Parathyroid adenoma (tissue), 2 donors: ENCODE measurements around the gene CREB3L2.

Source experiments
- H2AFZ ChIP-seq: fragments of 300-600 bp; sonication (generic); one replicate; pipeline ENCODE4 v1.7.0; 2017; ENCODE audit warnings: antibody characterized with exemption, mild to moderate bottlenecking
- H3K27ac ChIP-seq: fragments of 300-600 bp; sonication (generic); one replicate; pipeline ENCODE4 v1.7.0; 2017
- H3K27me3 ChIP-seq: fragments of 300-600 bp; sonication (generic); one replicate; pipeline ENCODE4 v1.7.0; 2017; ENCODE audit warnings: low read length; ENCODE audit not compliant: control insufficient read depth, insufficient read depth
- H3K36me3 ChIP-seq: fragments of 300-600 bp; sonication (generic); one replicate; pipeline ENCODE4 v1.7.0; 2017; ENCODE audit warnings: low read length; ENCODE audit not compliant: control insufficient read depth, insufficient read depth
- H3K4me1 ChIP-seq: fragments of 300-600 bp; sonication (generic); one replicate; pipeline ENCODE4 v1.7.0; 2017; ENCODE audit warnings: control low read depth
- H3K4me2 ChIP-seq: fragments of 300-600 bp; sonication (generic); one replicate; pipeline ENCODE4 v1.7.0; 2017; ENCODE audit warnings: low read length
- H3K4me3 ChIP-seq: fragments of 300-600 bp; sonication (generic); one replicate; pipeline ENCODE4 v1.7.0; 2017; ENCODE audit warnings: low read depth, low read length
- H3K79me2 ChIP-seq: fragments of 300-600 bp; sonication (generic); one replicate; pipeline ENCODE4 v1.7.0; 2017; ENCODE audit warnings: control low read depth
- H3K9ac ChIP-seq: fragments of 300-600 bp; sonication (generic); one replicate; pipeline ENCODE4 v1.7.0; 2017; ENCODE audit warnings: mild to moderate bottlenecking
- H3K9me3 ChIP-seq: fragments of 300-600 bp; sonication (generic); one replicate; pipeline ENCODE4 v1.7.0; 2017; ENCODE audit warnings: low read length; ENCODE audit not compliant: control insufficient read depth
- CTCF ChIP-seq: fragments of 300-600 bp; sonication (generic); IDR thresholded peaks from one replicate; pipeline ENCODE4 v1.7.0; 2017; ENCODE audit warnings: antibody characterized with exemption, mild to moderate bottlenecking
- donor health status: primary hyperparathyroidism.

The CREB3L2 gene

GRCh38 chr7:137879357-137880158, 122.3 kb downstream of the CREB3L2 start:
- Histone ChIP-seq H3K36me3 (no peaks in the 10 kb centered on the region), H3K4me3 (no peak overlapping the region), H3K4me1 (peaks cover 1% of the 10 kb centered on the region), H3K9me3 (no peaks in the 10 kb centered on the region), H2AFZ (no peak overlapping the region), H3K27me3 (no peaks in the 10 kb centered on the region), H3K4me2 (no peak overlapping the region), H3K27ac (no peak overlapping the region), H3K79me2 (no peaks in the 10 kb centered on the region), H3K9ac (no peak overlapping the region)
- no peak for TF ChIP-seq CTCF

- peaks cover 8% of the 10 kb centered on the region for H3K4me1 ChIP-seq
- H3K9me3 ChIP-seq = no peaks in the 10 kb centered on the region
- H3K27me3 ChIP-seq = no peaks in the 10 kb centered on the region
- no peak overlapping the region for H3K4me3 ChIP-seq
- no peak overlapping the region for H3K27ac ChIP-seq
- H2AFZ ChIP-seq = no peak overlapping the region
- H3K4me2 ChIP-seq = no peak overlapping the region
- no peak for TF ChIP-seq CTCF
- no peaks in the 10 kb centered on the region for H3K79me2 ChIP-seq
- no peaks in the 10 kb centered on the region for H3K36me3 ChIP-seq
- H3K9ac ChIP-seq = no peak overlapping the region
Measured at GRCh38 chr7:137878333-137878961, 123.4 kb downstream of the CREB3L2 start.

- Histone ChIP-seq H3K4me1 (peaks cover 8% of the 10 kb centered on the region), H3K9ac (no peak overlapping the region), H3K27ac (no peak overlapping the region), H3K9me3 (no peaks in the 10 kb centered on the region), H3K27me3 (no peaks in the 10 kb centered on the region), H2AFZ (no peak overlapping the region), H3K79me2 (no peaks in the 10 kb centered on the region), H3K4me2 (no peak overlapping the region), H3K36me3 (no peaks in the 10 kb centered on the region), H3K4me3 (no peak overlapping the region)
- TF ChIP-seq CTCF = no peak
Measured at GRCh38 chr7:137877027-137877675, 124.7 kb downstream of the CREB3L2 start.

GRCh38 chr7:137875746-137876145, 126.1 kb downstream of the CREB3L2 start:
- Histone ChIP-seq H3K36me3 (no peaks in the 10 kb centered on the region), H3K27ac (no peak overlapping the region), H3K9me3 (no peaks in the 10 kb centered on the region), H3K27me3 (no peaks in the 10 kb centered on the region), H3K4me3 (no peak overlapping the region), H3K9ac (no peak overlapping the region), H3K79me2 (no peaks in the 10 kb centered on the region), H3K4me1 (peaks cover 8% of the 10 kb centered on the region), H3K4me2 (no peak overlapping the region), H2AFZ (no peak overlapping the region)
- no peak for TF ChIP-seq CTCF
